GM19463 (cell line): ENCODE data around the gene ZSWIM6.

Experiments used
- ATAC-seq: cut with Tn5 transposase; IDR thresholded peaks from one replicate; pipeline ENCODE4 v1.9.1; 2021; ENCODE audit warnings: mild to moderate bottlenecking, moderate library complexity; ENCODE audit not compliant: unreplicated experiment

The ZSWIM6 gene

DNA sequence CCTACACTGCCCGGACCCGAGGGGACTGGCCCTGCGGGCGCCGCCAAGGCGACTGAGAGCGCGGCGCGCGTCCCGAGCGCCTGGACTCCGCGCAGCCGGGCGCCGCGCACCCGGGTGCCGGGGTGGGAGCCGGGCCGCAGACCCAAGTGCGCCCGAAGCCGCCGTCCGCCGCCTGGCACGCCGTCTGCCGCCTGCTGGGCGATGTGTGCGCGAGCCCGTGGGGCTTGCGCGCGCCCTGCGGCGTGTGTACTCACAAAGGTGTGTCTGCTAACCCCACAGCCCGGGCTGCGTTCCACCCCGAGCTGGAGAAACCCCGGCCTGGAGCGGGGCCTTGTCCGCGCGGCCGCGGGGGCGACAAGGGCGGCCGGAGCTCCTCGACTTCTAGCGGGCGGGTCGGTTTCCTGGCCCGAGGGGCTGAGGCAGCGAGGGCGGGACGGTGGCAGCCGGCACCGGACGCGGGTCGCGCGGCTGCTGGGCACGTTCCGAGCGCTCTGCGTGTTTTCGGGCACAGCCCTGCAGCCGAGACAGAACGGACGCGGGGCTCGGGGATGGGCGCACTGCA, 1.1 kb upstream of the ZSWIM6 start:
- peak; percentile 34 for ATAC-seq

- ATAC-seq = no peak
Observed at GRCh38 chr5:61332358-61332749, 296 bp downstream of the ZSWIM6 start.

DNA sequence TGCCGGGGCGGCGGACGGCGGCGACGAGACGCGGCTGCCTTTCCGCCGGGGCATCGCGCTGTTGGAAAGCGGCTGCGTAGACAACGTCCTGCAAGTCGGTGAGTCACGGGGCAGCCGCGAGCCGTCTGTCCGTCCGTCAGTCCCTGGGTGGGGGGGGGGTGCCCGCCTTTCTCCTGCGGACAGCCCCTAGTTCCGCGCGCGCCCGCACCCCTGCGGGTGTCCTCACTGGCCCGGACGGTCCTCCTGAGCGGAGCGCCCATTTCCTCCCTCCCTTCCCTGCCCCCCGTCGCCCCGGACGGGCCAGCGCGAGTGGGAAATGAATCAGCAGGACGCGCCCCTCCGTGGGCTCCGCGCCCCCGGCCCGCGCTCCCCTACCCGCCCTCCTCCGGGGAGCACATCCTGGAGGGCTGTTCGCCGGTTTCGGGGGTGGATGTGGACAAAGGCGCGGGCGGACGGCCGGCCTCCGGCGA, 828 bp downstream of the ZSWIM6 start:
- ATAC-seq = no peak

DNA sequence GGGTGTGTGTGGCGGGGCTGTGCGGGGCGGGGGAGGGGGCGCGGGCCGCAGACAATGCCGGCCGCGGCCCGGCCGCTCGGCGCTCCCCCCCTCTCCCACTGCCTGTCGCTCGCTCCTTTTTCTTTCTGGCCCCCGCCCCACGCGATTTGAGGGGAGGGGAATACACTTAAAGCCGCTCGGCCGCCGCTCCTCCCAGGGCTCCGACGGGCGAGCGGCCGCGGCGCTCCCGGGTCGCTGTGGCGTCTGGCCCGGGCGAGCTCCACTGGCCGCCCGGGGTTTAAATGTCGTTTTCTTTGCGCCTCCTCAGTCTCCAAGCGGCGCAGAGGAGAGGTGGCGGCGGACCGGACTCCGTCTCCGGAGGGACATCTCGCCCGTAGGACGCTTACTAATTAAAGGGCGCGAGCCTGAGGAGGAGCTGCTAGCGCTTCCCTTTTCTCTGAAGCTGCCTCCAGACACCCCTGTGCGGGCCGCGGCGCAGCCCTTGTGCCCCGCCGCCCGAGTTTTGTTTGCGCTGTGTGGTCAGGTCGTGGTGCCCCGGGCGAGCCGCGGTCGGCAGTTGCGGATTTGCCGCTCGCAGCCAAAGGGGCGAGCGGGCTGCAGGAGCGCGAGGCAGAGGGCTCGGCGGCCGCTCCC, 1.4 kb downstream of the ZSWIM6 start:
- ATAC-seq = no peak

DNA sequence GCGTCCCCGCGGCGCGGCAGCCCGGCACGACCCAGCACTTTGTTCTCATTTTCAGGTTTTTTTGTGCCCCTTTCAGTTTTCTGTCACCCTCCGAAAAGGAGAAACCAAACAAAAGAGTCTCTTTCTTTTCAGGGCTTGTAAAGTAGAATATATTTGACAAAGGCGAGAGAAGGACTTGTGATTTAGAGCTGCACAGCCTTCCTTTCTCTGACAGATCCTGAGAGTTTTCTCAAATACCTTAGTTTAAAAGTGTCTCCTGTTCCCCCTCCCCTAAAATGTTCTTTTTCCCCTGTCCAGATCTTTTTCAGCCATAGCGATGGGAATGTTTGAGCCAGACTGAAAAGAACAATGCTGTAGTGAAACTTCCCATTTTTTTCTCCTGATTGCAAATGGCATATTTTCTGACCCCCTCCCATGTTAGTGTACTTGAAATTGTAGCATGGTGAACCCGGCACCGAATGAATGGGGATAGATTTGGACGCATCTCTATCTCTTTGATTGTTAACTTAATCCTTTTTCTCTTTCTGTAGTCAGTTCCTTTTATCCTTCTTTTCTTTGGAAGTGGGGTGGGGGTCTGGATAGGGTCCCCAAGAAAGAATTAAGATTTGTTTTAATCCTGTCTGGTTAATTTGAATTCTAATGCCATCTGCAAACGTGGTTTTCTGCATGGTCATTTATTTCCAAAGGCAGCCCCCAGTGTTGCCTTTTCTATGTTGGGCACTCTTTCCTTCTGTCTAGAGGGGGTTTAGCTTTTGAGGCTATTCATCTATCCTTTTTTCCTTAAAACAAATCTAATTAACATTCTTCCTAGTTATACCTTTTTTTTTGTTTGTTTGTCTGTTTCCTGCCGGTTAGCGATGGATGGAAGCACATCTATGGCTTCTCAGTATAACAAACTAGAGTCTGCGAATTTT, 2.2 kb downstream of the ZSWIM6 start:
- ATAC-seq = no peak

- ATAC-seq = no peak
Observed at GRCh38 chr5:61334868-61335615, 3.0 kb downstream of the ZSWIM6 start.

- no peak for ATAC-seq
Observed at GRCh38 chr5:61339764-61340163, 7.7 kb downstream of the ZSWIM6 start.

DNA sequence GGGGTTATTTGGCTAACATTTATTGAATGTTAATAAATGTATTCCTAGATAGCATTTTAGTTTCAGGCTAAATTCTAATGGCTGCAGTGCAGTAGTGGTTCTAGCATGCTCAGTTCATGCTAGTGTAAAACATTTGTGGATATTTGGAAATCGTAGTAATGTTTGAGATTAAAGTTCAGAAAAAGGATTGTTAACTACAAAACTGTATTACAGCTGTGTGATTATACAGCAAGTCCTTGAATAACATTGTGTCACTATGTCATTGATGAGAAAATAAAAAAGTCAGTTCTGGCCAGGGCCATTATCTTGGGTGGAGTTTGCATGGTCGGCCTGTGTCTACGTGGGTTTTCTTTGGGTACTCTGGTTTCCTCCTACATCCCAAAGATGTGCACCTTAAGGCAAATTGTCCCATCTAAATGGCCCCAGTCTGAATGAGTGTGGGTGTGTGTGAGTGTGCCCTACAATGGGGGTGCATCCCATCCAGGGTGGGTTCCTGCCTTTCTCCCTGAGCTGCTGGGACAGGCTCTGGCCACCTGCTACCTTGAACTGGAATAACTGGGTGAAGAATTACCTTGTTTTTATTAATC, 8.8 kb downstream of the ZSWIM6 start:
- ATAC-seq = no peak

- no peak for ATAC-seq
Observed at GRCh38 chr5:61342071-61342501, 10.0 kb downstream of the ZSWIM6 start.

GRCh38 chr5:61344187-61344944, 12.3 kb downstream of the ZSWIM6 start:
- ATAC-seq = no peak

DNA sequence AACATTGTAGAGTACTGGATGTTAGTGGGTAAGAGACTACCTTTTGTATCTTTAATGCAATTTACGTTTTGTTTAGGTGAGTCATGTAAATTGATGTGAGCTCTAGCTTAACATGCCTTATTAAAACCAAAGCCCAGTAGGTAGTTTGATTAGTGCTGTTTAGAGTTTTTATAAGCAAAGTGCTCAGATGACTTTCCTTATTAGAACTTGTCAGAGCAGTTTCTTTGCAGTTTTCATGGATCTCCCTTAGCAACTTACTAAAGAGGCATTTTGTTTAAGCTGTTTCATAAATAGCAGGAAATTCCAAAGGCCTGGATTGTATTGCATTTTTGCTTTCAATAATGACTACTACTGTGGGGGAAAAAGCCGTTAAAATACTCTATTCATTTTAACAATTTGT, 14.5 kb downstream of the ZSWIM6 start:
- ATAC-seq = no peak

GRCh38 chr5:61347080-61347479, 15.0 kb downstream of the ZSWIM6 start:
- ATAC-seq = no peak

- no peak for ATAC-seq
Observed at GRCh38 chr5:61348447-61348846, 16.4 kb downstream of the ZSWIM6 start.

- ATAC-seq = no peak
Observed at GRCh38 chr5:61349935-61350334, 17.9 kb downstream of the ZSWIM6 start.

DNA sequence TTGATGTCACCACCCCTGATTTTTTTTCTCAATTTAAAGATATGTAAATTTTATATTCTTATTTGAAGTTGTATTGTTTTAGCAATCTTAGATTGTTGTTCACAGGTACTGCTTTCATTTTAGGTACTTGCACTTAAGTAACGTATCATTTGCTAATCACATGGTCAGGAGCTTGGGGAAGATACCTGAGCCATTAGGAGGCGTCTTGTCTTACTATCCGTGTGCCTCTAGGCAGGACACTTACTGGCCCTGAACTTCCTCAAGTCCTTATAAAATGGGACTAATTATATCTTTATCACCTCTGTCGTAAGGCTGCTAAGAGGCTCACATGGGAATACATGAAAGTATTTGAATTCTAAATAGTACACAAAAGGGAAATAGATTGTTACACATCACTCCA, 18.5 kb downstream of the ZSWIM6 start:
- ATAC-seq = no peak

DNA sequence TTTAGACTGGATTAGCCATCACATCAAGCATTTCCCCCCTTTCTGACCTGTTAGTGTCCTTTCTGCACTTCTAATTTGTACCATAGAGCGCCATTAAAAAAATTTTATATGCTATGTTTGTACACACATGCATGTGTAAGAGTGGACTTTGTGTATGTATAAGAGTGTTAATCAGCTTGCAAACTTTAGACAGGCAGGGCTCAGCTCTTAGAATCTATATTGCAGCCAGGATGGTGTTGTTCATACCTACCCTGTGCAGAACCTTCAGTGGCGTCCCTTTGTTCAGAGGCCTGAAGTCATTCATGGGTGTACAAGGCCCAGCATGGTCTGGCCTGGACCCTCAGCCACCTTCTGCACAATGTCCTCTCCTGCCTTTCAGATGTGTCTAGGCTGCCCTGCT, 19.7 kb downstream of the ZSWIM6 start:
- no peak for ATAC-seq

DNA sequence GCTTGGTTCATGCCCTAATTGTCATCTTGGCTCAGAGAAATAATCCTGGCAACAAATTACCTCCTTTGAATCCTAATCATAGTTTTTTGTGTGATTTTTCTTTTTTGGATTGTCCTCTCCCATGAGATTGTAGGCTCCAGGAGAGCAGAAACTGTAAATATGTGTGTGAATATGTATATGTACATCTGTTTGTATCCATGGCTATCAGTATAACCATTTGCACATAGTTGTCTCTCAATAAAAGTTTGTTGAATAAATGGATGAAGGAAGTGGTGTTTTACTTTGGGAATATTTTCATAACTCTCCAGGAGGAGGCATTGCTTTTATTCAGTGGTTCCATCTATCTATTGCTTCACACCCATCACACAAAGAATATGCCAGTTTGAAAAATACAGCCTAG, 20.1 kb downstream of the ZSWIM6 start:
- no peak for ATAC-seq

GRCh38 chr5:61352612-61353156, 20.6 kb downstream of the ZSWIM6 start:
- ATAC-seq = no peak

DNA sequence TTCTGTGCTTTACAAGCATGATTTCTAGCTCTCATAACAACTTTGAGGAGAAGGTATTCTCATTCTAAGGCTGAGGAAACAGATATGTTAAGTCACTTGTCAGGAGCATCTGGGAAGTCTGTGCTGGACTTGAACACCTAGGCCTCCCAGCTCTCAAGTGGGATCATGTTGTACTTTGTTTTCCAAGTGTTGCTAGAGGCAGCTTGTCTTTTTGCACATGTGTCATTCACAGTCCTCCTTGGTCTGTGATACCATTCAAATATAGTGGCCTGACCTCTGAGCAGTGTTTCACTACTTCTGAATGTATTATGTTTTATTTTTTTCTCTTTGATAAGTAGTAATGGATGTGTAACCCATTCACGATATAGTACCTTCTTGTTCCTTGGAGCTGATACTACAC, 21.2 kb downstream of the ZSWIM6 start:
- no peak for ATAC-seq

DNA sequence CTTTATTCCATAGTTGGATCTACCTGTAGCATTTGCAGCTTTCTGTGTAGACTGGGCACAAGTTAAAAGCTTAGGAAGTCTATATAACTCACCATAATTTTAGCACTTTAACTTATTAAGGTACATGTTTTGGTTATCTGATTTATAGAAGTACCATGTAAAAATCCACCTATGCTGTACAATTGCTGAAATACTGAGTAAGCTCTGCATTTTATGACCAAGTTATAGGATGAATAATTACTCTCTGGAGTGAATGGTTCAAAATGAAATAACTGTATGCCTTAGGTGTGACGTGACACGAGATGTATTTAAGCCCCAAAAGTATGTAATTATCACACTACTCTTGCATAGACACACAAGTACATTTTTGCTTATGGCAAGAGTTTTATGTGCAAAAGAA, 22.1 kb downstream of the ZSWIM6 start:
- ATAC-seq = no peak
